ENCODE measurements around the gene JAKMIP1. TPM values are rescaled to one million over a fixed set of nuclear protein-coding genes. Genes with fewer than 3 reads are reported as not detected.

The JAKMIP1 gene
- total RNA-seq, 1 donor, result 1.4 TPM

DNA sequence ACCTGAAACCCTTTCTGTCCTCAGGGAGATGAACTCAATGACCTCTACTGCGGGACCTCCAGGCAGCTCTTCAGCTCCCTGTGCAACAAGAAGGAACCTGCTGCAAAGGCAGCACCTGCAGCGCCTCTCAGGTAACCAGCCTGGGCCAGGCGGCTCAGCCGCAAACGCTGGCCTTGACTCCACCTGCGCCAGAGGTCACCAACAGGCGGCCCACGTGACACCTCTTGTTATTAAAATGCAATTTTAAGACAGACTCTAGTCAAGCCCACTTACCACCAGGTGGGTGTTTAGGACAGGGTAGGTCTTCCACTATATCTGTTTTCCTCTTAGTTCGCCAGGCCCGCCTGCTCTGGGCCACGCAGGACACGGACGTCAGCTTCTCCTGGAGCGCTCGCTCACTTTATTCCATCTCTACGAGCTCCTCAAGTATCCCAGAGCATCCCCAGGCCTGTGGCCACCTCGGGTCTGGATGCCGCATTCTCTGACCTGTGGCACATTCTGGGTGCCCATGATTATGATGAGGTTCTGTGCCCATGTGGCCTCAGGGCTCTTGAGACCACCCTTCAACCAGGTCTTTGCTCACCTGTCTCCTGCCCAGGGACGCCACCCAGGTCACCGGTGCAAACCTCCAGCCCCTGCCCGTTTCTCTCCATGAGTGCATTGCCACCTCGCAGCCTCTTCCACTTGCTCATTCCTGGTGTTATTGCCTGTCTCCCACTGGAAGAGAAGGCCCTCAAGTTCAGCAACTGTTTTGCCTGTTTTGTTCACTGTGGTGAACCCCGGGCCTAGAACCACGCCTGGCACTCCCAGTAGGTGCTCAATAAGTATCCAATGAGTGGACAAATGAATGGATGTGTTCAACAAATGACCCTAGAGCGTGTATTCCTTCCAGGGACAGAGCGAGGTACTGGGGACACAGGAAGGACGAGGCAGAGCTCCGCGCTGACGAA is 32.8 kb upstream of the JAKMIP1 start:
- Histone ChIP-seq H3K4me3 (ENCODE audit: low read length) (no peak overlapping the region), H3K9me3 (ENCODE audit: low read depth, low read length) (no peaks in the 10 kb centered on the region), H3K4me1 (ENCODE audit: insufficient read depth, low read length) (no peaks in the 10 kb centered on the region), H3K27me3 (ENCODE audit: insufficient read depth, low read length) (no peaks in the 10 kb centered on the region)

DNA sequence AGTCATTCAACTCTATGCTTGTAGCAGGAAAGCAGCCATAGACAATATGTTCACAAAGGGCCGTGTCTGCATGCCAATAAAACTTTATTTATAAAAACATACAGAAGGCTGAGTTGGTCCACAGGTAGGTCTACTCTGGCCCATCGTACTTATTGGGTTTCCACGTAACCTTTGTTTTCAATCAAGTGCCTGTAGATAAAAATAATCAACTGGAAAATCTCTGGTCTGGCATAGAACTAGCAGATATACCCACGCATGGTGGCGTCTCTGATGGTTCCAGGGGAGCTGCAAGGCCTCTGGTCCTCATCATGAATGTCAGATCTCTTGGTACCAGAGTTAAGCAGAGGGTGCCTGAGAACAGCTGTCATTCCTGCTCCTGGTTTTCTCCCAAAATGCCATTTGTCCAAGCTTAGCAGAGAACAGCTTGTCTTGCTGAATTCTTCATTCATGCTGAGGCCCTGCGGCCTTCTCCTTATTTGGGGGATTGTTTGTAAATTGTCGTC is 31.4 kb upstream of the JAKMIP1 start:
- H3K4me1 ChIP-seq (ENCODE audit: insufficient read depth, low read length), result no peaks in the 10 kb centered on the region

DNA sequence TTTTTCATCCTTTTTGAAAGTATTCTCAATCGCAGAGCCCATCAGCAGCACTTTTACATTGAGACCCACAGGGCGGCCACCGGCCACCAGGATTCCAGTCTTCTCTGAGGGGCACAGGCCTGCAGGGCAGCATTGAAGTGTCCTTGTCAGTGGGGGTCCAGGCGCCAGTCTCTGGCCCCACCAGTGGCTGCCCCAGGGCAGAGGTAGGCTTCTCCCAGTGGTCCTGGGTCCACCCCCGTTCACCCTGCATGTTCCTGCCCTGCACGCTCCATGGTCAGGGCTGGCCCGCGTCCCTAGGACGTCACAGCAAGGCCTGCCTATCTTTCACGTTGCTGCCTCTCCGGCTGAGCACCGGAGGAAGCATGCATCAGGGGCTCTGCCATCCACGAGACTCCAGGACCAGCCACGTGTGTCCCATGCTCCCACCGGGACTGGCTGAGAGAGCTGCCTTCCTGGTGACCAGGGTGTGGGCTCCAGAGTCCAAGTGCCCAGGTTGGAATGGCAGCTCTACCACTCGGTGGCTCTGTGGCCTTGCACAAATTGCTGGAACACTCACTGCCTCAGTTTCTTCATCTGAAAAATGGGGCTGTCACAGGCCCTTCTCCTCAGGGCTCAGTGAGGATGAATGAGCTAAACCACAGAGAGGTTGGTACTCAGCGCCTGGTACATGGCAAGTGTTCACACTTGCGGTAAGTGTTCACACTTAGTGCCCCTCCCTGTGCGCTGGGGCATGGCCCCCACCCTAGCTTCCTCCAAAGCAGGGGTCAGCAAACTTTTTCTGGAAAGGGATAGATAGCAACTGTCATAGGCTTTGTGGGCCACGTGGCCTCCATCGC is 30.7 kb upstream of the JAKMIP1 start:
- Histone ChIP-seq H3K9me3 (ENCODE audit: low read depth, low read length) (no peaks in the 10 kb centered on the region), H3K4me1 (ENCODE audit: insufficient read depth, low read length) (no peaks in the 10 kb centered on the region), H3K27me3 (ENCODE audit: insufficient read depth, low read length) (no peaks in the 10 kb centered on the region), H3K4me3 (ENCODE audit: low read length) (no peak overlapping the region)

More for the DNA sequence above, 31.4 kb upstream of the JAKMIP1 start:
- Histone ChIP-seq H3K4me3 (ENCODE audit: low read length) (no peak overlapping the region), H3K9me3 (ENCODE audit: low read depth, low read length) (no peaks in the 10 kb centered on the region), H3K27me3 (ENCODE audit: insufficient read depth, low read length) (no peaks in the 10 kb centered on the region)

DNA sequence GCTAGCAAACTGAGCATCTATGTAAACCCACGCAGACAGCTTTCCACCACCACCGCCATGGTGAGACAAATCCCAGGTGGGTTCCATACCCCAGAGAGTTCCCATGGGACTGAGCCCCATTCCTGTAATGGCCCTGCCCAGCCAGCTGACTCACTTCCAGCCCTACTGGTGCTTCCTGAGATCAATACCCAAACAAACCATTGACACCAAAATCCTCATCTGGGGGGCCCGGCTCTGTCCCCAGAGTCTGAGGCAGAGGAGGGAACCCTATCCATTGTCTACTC is 30.1 kb upstream of the JAKMIP1 start:
- no peaks in the 10 kb centered on the region for H3K27me3 ChIP-seq (ENCODE audit: insufficient read depth, low read length)
- H3K4me1 ChIP-seq (ENCODE audit: insufficient read depth, low read length), result no peaks in the 10 kb centered on the region
- no peaks in the 10 kb centered on the region for H3K9me3 ChIP-seq (ENCODE audit: low read depth, low read length)
- H3K4me3 ChIP-seq (ENCODE audit: low read length), result no peak overlapping the region

DNA sequence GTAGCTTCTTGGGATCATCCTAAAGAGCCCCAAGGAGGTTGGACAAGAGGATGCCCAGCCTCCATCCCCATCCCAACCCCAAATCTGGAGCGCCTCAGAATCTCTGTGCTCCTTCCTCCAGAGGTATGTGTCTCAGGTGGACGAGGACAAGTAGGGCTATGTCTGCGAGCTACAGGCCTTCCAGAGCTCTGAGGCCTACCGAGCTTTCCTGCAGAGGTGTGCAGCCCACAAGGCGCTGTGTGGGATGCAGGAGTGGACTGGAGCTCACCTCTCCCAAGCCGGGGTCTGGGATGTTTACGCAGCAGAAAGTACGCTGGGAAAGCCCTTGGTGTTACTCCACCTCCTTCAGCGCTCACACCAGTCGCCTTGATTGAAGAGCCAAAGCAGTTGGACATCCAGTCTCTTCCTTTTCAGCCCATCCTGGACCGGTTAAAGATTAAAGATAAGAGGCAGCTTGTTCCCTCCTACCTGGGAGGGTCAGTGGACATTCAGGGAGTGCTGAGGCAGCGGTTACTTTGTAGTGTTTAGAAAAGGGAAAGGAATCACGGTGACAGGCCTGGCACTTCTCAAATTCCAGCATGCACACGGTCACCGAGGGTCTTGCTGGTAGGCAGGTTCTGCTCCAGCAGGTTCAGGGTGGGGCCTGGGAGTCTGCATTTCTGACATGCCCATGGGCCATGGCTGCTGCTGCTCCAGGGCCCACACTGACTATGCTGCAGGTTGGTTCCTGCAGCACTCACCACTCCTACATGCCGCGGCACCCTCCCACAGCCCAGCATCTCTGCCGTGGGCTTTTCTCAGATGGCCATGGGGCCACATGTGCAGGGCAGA is 29.5 kb upstream of the JAKMIP1 start:
- no peaks in the 10 kb centered on the region for H3K9me3 ChIP-seq (ENCODE audit: low read depth, low read length)
- no peaks in the 10 kb centered on the region for H3K27me3 ChIP-seq (ENCODE audit: insufficient read depth, low read length)
- no peak overlapping the region for H3K4me3 ChIP-seq (ENCODE audit: low read length)
- H3K4me1 ChIP-seq (ENCODE audit: insufficient read depth, low read length), result no peaks in the 10 kb centered on the region

DNA sequence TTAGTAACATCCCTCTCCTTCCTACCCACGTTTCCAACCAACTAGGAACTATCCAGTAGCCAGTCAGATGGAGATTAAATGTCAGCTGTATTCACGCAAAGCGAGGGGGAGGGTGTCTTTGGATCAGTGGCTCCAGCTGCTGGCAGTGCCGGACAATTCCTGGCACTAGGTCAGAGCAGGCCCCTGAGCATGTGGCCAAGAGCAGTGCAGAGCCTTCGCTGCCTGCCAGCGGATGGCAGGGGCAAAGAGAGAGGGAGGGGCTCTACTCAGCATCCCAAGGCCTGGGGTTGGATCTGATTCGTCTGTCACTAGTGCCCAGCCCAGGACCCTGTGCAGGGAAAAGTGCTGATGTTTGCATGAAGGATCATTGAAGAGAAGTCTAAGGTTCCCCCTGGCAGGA is 28.7 kb upstream of the JAKMIP1 start:
- Histone ChIP-seq H3K4me3 (ENCODE audit: low read length) (no peak overlapping the region), H3K9me3 (ENCODE audit: low read depth, low read length) (no peaks in the 10 kb centered on the region), H3K4me1 (ENCODE audit: insufficient read depth, low read length) (no peaks in the 10 kb centered on the region), H3K27me3 (ENCODE audit: insufficient read depth, low read length) (no peaks in the 10 kb centered on the region)

DNA sequence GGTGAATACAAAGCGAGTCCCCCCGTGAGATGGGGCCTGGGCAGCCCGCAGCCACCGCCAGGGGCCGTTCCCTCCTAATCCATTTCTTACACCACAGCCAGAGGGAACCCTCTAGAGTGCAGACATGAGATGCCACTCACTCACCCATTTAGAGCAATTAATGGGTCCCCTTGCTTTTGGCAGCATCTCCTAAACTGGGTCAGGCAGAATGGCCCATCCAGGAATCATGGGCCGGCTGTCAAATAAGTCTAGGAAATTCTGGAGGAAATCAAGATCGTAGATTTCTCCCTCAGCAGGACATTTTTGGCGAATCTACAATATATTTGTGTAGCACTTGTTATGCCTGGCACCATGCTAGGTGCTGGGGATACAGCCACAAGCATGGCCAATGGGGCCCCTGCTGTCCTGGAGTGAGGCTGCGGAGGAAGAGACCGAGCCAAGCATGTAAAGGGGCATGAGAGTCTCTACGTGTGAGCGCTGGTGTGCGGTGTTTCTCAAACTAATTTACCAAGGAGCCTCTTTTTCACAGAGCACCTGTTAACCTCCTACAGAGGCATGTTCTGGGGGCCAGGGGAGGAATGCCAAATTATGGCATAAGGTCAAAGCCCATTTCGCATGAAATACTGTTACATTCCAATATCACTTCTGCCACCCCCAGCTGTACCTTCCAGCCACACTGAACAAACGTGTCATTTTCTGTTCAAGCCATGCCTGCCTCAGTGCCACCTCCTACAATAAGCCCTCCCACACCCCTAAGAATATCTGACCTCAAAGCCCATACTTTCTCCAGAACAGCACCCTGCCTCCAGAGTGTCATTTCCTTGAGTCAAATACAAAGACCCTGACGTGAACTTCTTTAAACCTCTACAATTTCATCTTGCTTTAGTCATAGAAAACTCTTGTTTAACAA is 28.1 kb upstream of the JAKMIP1 start:
- Histone ChIP-seq H3K4me1 (ENCODE audit: insufficient read depth, low read length) (no peaks in the 10 kb centered on the region), H3K27me3 (ENCODE audit: insufficient read depth, low read length) (no peaks in the 10 kb centered on the region), H3K4me3 (ENCODE audit: low read length) (no peak overlapping the region), H3K9me3 (ENCODE audit: low read depth, low read length) (no peaks in the 10 kb centered on the region)

DNA sequence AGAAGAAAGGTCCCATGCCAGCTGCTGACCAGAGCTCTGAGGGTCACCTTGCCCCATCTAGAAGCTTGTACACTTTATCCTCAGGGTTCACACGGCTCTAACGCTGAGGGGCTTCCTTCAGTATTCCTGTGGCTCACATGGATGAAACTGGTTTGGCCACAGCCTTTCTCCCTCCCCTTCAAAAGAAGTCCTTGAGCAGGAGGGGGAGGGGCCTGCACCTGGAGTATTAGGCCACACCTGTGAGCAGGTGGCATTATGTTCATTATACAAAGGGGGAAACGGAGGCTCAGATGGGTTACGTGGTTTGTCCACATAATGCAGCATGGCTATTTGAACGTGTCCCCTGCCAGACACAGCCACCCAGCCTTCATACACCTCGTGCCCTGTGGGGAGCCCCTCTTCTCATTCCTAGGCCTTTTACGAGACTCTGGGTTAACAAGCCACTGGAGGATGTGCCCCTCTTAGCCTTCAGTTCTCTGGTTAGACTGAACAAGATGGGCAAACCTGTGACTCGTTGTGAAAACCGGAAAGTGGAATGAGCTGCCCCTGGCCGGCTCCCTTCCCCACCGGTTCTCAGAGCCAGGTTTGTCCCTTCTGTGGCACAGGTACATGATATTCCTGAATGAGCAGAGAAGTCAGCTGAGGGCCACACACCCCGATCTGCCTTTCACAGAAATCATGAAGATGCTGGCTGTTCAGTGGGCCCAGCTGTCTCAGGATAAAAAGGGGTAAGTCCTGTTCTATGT is 27.2 kb upstream of the JAKMIP1 start:
- Histone ChIP-seq H3K4me1 (ENCODE audit: insufficient read depth, low read length) (no peaks in the 10 kb centered on the region), H3K27me3 (ENCODE audit: insufficient read depth, low read length) (peaks cover 6% of the 10 kb centered on the region), H3K4me3 (ENCODE audit: low read length) (no peak overlapping the region), H3K9me3 (ENCODE audit: low read depth, low read length) (no peaks in the 10 kb centered on the region)

DNA sequence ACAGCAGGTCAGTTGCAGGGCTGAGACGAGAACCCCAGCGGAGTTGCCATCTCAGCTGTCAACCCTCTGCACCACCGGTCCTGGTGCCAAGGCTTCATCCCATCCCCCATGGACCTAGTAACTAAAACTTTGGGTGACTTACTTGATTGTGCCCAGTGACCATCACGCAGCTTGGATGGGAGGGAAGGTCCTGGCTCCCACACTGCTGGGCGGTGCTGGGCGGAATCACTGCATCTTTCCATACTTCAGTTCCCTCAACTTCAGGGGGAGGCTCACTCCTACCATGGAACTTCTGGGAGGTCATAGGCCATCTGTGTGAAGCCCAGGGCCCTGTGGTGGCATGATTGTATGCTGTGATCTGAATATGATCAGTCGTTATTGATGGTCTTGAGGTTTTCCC is 26.2 kb upstream of the JAKMIP1 start:
- Histone ChIP-seq H3K4me1 (ENCODE audit: insufficient read depth, low read length) (no peaks in the 10 kb centered on the region), H3K4me3 (ENCODE audit: low read length) (no peak overlapping the region), H3K27me3 (ENCODE audit: insufficient read depth, low read length) (peaks cover 11% of the 10 kb centered on the region), H3K9me3 (ENCODE audit: low read depth, low read length) (no peaks in the 10 kb centered on the region)

DNA sequence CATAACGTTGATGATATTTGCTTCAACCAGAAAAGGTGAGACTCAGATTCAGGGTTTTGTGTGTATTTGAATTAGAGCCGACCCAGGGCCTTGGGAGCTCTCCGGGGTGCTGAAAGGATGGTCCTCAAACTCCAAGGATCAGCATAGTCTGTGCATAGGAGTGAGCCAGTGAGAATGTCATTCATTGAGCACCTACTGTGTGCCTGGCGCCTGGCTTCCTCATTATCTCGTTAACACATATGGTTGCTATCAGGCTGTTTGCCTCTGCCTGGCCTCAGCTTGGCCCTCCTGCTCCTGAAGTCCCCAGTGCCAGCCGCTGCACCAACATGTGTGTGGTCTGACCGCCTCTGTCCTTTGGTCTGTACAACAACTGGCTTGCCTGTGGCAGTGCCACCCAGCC is 25.1 kb upstream of the JAKMIP1 start:
- Histone ChIP-seq H3K4me1 (ENCODE audit: insufficient read depth, low read length) (no peaks in the 10 kb centered on the region), H3K27me3 (ENCODE audit: insufficient read depth, low read length) (peaks cover 22% of the 10 kb centered on the region), H3K9me3 (ENCODE audit: low read depth, low read length) (no peaks in the 10 kb centered on the region), H3K4me3 (ENCODE audit: low read length) (no peak overlapping the region)

DNA sequence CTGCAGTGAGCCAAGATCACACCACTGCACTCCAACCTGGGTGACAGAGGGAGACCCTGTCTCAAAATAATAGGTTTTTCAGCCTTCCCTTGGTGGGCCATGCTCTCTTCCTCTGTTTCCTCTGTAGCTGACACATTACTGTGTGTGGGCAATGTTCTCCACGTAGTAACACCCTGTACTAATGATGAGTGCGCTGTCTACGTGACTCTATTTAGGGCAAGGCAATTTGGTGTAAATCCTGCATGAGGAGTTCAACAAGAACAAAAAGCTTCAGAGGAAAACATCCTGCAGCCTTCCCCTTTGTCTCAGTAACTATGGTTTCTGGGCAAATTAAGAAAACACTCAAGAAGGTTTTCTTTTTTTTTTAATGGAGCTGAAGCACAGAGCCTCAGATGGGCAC is 24.4 kb upstream of the JAKMIP1 start:
- H3K27me3 ChIP-seq (ENCODE audit: insufficient read depth, low read length), result peaks cover 27% of the 10 kb centered on the region
- H3K4me3 ChIP-seq (ENCODE audit: low read length), result no peak overlapping the region
- H3K9me3 ChIP-seq (ENCODE audit: low read depth, low read length), result no peaks in the 10 kb centered on the region
- no peaks in the 10 kb centered on the region for H3K4me1 ChIP-seq (ENCODE audit: insufficient read depth, low read length)

DNA sequence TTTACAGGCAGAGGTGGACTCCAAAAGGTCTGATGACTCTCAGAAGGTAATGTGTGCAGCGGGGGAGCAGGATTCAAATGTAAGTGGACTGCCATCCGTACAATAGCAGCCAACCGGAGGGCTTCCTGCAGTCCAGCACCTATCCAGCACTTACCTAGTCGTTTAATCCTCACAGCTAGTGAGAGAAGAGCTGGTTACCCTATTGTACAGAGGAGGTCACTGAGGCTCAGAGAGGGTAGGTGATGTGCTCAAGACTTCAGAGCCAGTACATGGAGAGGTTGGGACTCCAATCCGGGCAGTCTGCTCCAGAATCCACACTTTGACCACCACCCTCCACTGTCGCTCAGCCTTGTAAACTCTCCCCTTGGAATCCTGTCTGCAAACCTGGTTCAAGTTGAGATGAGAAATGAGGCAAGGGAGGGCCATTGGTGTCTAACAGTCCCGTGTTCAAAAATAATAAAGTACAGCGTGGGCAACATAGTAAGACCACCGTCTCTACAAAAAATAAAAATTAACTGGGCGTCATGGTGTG is 22.5 kb upstream of the JAKMIP1 start:
- Histone ChIP-seq H3K4me3 (ENCODE audit: low read length) (no peak overlapping the region), H3K27me3 (ENCODE audit: insufficient read depth, low read length) (peaks cover 29% of the 10 kb centered on the region), H3K9me3 (ENCODE audit: low read depth, low read length) (no peaks in the 10 kb centered on the region), H3K4me1 (ENCODE audit: insufficient read depth, low read length) (no peaks in the 10 kb centered on the region)
